Activated CD8-positive, alpha-beta memory T cell treated with anti-CD3 and anti-CD28 coated beads for 48 hours (primary cell): ENCODE measurements around the gene SRGAP2.
"Not testable (repeated sequence)": the region's sequence is repeated elsewhere in the genome, so short reads cannot be mapped to it uniquely, and the experiment has no call there.

ENCODE experiments used
- DNase-seq, 3 experiments: peaks; one replicate each; pipeline ENCODE4 v3.0.0-alpha.2; 2020; ENCODE audit warnings: low read depth in 2 of 3, low spot score in 2 of 3

SRGAP2 gene

DNA sequence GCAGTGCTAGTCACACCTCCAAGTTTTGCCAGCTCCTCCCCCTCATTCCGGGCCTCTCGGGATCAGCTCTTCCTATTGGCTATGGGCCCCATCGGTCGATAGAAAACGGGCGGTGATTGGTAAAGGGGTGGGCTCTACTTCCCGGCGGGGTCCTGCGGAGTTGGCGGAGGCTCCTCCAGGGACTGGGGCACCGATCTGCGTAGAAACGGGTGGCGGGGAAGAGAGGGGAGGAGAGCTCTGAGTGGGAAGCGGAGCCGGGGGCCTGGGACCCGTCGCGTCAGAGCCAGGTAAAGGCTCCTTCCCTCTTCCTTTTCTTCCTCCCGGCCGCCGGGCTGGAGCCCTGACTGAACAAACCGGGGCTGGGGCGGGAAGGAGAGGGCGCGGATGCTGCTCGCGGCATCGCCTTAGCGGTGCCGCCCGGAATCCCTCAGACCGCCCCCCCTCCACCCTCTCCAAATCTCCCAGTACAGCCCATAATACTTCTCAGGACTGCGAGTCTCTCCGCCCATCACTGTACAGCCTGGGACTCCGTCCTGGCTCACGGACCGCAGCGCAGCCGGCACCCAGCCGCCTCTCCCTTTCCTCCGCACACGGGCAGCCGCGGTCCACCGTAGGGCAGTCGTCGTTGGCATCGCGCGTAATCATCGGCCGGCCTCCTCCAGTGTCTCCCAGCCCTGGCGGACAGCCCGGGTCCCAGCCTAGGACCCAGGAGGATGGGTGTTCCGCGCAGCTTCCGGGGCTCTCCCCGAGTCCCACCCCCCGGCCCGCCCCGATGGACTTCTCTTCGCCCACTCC lies at the start of gene SRGAP2:
TSS of gene SRGAP2 (plus strand) at position 178 of the 795 bp plus-strand sequence. CDS start 2,430 bp downstream, outside the sequence.
- DNase-seq = peak; percentile 6 to 38 (median 36)

DNA sequence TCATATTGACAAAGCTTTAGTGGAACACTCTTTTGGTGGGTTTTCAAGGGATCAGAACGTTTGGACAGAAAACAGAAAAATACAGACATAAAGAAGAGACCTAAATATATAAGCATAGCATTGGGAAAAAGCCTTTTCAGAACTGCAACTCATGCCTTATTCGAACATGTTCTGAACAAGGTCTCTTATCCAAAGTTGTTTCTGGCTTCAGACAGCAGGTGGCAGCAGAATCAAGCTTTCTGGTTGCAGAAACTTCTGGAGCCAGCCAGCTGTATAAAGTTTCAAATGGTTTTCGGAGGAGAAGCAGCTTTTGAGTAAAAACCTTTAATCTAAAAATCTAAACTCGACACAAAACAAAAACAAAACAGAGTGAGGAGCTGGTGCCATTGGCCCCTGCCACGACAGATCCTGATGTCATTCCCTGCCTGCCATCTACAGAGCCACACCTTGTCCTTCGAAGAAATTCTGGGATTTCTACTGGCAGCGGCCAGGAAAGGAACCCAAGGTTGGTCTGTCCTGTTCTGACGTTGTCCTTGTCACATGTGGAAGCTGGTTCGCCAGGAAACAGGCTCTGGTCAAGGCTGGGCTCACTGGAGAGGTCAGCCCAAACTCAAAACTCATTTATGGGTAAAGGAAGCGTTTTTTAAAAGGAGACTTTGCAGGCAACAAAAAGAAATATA lies 35.9 kb upstream of the SRGAP2 start:
- DNase-seq = not testable (repeated sequence)

DNA sequence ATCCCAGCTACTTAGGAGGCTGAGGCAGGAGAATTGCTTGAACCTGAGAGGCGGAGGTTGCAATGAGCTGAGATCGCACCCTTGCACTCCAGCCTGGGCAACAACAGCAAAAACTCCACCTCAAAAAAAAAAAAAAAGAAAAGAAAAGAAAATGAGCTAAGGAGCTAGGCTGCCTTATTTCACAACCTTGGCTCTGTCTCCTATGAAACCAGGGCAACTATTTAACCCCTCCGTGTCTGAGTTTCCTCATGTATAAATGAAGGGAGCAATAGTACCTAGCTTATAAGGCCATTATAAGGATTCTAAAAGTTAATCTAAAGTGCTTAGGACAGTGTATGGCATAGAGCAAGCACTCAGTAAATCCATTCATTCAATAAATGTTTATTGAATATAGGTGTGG lies 33.5 kb upstream of the SRGAP2 start:
- DNase-seq = not testable (repeated sequence)

DNA sequence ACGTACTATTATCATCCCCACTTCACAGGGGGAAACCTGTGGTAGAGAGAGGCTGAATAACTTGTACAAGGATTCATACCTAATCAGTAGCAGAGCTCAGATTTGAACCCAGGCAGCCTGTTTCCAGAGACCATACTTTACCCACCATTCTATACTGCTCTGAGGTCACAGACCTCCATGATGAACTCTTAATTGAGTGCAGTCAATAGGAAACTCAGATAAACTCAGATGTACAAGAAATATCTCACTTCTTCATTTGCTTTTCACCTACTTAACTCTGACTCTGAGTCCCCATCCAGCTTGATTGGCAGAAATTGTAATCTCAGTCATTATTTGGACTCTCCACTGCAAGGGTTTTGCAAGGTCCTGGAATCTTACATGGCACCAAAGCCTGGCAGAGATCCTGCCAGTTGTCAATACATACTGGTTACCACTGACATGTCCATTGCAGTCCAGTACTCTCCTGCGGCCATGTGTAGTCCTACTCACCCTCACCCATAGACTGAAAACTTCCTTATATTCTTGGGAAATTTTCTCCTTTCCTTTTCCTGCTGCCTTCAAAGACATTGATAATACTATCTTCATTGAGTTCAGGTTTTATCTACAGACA lies 30.1 kb upstream of the SRGAP2 start:
- not testable (repeated sequence) for DNase-seq

DNA sequence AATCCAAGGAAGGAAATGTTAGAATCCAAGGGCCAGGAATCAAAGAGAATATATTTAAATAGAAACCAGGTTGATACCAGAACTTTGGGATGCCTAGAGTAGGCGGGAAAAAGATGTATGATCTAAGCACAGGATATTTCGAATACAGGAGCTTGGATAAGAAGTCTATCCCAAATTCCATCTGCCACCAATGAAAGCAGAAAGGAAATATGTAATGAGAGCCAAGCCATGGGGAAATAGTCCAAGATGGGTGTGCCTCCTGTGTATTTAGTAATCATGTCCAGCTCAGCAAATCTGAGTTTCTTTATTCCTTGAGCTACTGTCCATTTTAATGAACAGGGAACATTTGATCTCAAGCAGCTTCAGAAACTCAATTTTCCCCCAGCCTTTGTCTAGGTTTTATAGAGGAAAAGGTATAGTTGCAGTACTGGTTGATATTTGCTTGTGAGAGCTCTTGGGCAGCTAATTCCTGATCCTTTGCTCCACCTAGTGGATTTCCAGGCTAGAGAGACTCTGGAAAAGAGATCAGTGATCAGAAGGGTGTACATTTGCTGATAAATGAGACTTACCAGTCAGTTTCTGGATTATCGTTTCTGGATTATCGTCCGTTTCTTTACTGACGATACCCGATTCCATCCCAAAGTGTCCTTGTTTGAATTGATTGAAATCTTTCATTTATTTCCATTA lies 29.0 kb upstream of the SRGAP2 start:
- not testable (repeated sequence) for DNase-seq

DNA sequence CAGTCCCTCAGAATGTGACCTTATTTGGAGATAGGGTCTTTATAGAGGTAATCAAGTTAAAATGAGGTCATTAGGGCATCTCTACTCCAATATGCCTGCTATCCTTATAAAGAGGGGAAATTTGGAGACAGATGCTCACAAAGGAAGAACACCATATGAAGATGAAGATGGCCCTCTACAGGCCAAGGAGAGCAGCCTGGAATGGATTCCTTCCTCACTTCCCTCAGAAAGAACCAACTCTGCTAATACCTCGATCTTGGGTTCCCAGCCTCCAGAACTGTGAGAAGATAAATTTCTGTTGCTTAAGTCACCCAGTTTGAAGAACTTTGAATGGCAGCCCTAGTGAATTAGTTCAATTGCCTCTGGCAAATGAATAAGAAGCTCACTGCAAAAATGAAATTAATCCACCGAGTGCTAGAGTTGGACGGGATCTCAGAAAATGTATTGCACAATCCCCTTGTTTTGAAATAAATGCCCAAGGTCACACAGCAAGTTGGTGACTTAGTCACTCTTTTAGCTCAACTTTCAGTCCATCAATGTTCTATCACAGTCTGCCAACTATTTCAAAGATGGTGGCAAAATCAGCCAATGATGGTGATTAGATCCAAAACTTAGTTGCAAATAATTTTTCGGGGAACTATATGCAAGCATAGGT lies 27.8 kb upstream of the SRGAP2 start:
- DNase-seq = not testable (repeated sequence)

DNA sequence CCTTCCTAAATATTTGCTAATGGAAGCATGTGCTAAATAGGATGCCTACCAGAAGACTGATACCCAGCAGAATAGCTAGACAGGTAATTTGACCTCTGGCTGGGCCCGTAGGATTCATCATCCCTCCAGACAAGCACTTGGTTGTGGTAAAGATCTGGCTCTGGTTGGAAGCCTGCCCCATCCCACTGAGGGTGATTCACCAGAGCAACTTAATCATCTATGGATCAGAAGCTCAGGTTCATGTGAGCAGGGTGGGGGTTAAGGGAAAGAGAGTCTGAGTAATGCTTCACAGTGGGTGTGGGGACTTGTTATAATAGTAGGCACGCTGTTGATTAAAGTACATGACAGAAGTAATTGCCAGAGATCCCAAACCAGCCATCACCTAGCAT lies 27.2 kb upstream of the SRGAP2 start:
- not testable (repeated sequence) for DNase-seq

DNA sequence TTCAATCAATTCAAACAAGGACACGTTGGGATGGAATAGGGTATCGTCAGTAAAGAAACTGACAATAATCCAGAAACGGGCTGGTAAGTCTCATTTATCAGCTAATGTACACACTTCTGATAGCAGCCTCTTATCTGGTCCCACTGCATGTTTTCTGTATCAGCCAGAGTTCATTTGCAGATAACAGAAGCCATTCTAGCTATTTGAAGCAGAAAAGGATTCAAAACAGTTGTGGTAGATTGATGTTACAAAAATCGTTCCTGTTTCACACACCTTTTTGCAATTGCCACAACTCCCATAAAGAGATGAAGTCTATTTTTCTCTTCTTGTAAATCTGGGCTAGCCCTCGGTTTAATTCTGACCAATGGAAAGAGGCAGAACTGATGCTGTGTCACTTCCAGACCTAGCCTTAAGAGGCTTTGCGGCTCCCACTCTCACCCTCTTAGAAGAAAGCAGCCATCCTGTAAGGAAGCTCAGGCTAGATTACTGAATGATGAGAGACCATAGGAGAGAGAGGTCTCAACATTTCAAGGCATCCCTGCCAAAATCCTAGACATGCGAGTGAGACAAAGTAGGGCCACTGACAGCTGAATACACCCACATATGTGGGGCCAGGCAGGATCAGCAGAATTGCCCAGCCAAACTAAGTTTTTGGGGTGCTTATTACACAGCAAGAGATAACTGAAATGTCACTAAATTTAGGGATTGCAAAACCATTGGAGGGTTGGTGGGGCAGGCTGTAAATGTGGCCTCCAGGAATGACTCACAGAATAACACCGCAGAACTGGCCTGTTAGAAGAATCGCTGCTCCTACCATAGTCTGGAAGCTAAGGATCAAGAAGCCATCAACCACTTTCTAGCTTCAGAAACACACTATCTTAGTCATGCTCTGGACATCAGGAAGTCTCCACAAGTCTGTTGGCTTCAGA lies 25.0 kb upstream of the SRGAP2 start:
- DNase-seq = not testable (repeated sequence)

DNA sequence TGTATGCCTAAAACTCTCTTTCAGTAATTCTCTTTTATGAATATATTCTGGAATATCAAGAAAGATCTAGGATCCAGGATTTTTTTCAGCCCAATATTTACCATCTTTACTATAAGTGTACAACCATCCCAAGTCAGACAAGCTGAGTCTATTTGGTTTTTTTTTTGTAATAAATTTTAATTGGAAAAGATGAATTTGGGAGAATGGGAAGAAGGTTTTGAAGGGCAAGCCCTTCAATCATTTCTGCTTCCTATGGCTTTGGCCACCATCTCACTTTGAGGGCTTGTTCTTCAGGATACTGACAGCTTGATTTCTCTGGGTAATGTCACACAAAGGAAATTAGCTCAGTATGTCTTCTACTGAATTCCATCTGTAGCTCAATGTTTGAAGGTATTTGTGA lies 23.7 kb upstream of the SRGAP2 start:
- not testable (repeated sequence) for DNase-seq

DNA sequence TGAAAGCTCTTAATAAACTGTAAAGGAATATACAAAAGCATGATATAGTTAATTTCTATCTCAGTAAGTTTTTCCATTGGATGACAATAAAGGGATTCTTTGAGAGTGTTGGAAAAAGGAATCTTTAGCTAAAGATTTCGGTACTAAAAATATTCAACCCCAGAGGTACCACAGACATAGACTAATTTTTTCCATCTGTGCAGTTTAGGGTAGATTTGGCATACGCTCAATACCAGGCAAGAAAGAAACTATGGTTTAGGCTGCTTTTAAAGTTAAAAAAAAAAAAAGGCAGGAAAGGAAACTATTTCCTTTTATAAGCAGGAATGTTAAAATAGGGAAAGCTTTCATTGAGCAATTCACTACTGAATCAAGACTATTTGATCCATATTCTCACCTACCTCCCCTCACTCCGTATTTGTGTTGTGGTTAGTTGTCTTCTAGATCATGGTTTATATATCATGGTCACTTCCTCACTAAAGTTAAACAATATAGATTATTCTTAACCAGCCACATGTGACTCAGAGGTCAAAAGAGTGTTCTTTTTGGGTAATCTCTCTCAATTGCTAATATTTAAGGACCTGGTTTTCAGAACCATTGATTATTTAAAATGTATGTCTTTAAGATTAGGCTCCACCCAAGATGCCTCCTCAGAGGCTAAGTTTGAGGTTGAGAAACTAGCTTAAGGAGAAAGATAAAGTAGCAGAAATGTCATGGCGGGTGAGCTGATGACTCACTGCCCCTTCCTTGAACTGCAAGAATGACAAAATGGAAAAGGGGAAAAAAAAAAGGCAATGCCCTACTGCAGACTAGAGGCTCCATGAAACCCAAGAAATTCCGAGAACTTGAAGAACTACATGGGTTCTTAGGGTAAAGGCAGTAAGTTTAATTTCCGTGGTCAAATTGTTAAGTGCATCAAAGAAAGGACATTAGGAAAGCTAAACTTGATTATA lies 20.7 kb upstream of the SRGAP2 start:
- DNase-seq = not testable (repeated sequence)

DNA sequence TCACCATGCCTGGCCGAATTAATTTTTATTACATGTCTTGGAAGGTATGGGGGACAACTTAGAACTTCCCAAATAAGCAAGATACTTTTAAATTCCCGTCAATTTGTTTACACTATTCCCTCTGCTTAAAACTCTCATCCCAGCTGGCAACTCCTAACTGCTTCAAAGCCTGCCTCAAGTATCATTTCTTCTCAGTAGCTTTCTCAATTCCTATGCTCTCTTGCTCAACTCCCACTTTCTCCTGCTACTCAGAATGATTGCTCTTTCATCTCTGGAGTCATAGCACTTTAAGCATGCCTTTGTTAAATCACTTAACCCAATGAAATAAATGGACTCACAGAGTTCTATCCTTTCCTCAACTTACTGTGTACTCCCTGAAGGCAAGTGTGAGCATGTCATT lies 19.6 kb upstream of the SRGAP2 start:
- DNase-seq = not testable (repeated sequence)

DNA sequence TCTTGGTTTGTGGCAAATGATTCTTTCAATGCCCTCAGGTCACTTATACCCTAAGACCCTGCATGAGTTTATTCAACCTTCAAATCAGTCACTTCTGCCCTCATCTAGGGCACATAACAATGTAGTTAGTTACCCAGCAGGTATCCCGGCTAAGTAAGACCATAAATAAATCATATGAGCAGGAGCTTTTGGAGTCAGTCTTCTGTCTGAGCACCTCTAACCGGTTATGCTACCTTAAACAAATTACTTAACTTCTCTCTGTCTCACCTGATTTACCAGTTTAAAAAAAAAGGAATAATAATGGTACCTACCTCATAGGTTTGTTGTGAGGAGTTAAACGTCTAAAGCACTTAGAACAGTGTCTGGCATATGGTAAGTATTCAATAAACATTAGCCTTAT lies 17.6 kb upstream of the SRGAP2 start:
- not testable (repeated sequence) for DNase-seq

DNA sequence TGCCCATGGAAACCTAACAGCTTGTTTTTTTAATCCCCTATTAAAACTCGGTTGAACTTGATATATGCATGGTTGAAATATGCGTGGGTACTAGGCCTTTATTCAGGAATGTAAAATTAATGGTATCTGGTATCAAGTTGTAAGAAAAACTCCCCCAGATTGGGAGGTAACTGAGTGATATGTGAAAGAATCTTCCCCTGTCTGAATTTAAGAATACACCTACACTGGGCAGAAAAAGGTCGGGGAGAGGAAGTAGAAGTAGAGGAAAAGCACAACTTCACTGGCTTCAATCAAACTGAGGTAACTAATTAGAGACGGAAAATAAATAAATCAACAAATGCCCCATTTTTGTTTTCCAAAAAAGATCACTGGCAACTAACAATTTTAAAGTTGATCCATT lies 16.5 kb upstream of the SRGAP2 start:
- DNase-seq = not testable (repeated sequence)

DNA sequence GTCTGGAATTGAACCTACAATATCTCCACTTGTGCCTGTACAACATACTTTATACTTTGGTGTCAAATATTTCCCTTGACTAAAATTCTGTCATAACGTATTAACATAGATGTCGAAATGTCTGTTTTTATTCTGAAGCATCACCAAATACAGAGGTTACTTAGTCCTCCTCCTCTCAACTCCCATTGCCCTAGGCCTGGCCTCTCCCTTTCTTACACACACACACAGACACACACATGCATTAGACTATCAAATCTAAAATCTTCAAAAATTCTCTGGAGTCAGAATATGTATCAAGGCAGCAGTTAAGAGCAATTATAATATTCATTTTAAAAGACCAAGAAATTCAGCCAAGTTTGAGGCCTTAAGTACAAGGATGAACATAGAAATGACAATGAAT lies 8.2 kb upstream of the SRGAP2 start:
- DNase-seq = not testable (repeated sequence)

DNA sequence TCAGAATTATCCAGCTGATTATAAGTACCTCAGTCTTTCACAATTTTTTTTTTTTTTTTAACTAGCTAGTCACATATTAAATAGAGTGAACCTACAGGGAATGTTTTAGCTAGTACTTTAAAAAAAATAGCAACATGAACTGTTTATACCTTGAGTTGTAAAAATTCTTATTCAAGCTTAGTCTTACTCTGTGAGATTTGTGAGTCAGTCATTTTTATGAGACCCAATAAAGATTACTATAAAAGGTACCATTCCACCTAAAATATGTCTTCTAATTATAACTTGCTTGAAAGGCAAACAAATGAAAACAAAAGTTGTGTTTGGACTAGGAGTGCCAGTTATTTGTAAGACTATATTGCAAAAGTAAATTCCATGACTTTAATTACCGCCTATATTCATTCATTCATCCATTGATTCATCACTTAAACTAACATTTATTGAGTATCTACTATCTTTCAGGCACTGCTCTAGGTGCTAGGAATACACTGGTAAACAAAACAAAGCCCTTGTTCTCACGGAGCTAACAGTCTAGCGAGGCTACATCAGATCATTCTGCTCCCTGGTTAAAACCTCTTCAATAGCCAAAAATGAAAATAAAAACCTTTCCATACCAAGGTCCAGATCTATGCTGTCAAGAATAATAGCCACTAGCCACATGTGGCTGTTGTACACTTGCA lies 6.5 kb upstream of the SRGAP2 start:
- not testable (repeated sequence) for DNase-seq

DNA sequence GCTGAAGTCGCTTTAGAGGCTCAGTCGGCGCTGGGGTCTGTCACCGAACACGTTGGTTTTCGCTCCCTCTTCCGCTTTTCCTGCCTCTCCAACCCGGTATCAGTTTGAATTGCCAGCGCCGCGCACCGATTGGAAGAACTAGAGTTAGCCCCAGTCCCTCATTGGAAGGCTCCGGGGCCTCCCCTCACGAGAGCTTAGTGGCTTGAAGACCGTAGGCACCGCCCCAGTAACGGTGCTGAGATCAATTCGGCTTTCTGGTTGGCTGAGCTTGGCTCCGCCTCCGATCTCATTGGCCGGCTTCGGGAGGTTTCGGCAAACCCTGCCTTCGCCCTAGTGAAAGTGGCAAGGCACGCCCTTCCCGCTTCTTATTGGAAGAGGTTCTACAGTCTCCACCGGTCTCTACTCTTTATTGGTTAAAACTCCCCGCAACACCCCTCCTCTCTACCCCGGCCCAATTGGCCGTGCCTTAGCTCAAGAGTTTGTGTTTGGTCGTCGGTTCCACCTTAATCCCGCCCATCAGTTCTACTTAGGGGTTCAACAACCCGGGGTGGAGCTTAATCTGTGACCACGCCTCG lies 465 bp upstream of the SRGAP2 start, which contains the start of gene FAM72A:
TSS of gene FAM72A (minus strand) at position 51 of the 575 bp plus-strand sequence. CDS start 814 bp downstream, outside the sequence.
- DNase-seq = peak; percentile 64 to 89 (median 78)

DNA sequence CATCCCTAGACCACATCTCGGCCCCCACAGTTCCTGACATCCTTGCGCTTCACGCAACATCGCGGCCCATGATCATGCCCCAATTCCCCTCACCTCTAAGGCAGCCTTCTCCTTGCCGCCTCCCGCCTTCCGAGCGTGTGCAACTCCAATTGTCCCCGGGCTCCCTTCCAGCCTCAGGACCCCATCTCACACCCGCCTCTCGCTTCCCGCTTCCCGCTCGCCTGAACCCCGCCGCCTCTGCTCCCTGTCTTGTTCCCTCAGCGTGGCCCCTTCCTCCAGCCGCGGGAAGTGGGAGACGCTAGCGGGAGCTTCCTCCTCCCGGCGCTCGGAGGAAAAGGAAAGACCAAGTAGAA lies 794 bp downstream of the SRGAP2 start:
- not testable (repeated sequence) for DNase-seq

DNA sequence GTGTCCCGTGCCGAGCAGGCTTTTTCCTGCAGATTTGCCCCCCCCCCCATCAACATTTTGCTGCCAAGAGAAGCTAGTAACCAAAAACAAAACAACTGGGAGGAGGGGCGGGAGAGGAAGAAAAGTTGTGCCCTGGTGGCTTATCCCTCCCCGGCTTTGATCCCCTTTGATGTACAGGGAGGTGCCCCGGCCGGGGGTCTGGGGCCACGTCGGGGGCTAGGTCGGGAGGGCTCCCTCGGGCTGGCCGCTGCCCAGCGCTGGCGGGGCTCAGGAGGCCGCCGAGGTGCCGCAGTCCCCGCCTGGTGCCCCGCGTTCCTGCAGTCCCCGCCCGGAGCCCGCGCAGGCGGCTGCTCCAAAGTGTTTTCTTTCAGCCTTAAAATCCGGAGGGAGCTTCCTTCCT lies 1.5 kb downstream of the SRGAP2 start:
- peak in 1 of 3 experiments; percentile 0 for DNase-seq
